NCI-H526 treated with DMSO at 0.1 percent for 48 hours (cell line): ENCODE measurements around the gene MID2.
"Not testable (repeated sequence)": the region's sequence is repeated elsewhere in the genome, so short reads cannot be mapped to it uniquely, and the experiment has no call there.

Source experiments
- DNase-seq: peaks from one replicate; lab custom pipeline; 2025; lab: John Stamatoyannopoulos, UW

Gene MID2, protein sequence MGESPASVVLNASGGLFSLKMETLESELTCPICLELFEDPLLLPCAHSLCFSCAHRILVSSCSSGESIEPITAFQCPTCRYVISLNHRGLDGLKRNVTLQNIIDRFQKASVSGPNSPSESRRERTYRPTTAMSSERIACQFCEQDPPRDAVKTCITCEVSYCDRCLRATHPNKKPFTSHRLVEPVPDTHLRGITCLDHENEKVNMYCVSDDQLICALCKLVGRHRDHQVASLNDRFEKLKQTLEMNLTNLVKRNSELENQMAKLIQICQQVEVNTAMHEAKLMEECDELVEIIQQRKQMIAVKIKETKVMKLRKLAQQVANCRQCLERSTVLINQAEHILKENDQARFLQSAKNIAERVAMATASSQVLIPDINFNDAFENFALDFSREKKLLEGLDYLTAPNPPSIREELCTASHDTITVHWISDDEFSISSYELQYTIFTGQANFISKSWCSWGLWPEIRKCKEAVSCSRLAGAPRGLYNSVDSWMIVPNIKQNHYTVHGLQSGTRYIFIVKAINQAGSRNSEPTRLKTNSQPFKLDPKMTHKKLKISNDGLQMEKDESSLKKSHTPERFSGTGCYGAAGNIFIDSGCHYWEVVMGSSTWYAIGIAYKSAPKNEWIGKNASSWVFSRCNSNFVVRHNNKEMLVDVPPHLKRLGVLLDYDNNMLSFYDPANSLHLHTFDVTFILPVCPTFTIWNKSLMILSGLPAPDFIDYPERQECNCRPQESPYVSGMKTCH

DNA sequence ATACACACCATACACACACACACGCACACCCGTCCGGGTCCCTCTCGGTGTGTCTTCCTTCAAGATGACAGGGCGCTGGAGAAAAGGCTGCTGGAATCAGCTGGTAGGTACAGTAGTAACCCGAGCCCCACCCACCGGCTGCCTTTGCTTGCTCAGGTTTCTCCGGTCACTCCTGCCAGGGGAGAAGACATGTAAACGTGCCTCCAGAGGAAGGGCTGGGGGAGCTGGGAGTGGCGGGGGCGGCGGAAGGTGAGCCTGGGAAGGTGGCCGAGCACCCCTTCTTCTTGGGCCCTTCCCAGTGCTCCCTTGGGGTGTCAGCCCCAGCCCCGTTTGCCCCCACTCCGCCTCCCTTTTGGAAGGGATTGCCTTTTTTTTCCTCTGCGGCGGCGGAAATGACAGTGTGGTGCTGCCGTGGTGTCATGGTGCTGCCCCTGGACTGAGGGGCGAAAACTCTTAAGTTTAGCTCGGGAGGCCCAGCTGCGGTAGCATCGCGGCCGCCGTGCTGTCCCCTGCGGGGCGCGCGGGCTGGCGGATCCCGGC is at the start of gene MID2:
Gene MID2, plus strand, starts transcription at position 169 of the 540 bp plus-strand sequence. CDS start 561 bp downstream, outside the sequence.
- peak; percentile 17 for DNase-seq

DNA sequence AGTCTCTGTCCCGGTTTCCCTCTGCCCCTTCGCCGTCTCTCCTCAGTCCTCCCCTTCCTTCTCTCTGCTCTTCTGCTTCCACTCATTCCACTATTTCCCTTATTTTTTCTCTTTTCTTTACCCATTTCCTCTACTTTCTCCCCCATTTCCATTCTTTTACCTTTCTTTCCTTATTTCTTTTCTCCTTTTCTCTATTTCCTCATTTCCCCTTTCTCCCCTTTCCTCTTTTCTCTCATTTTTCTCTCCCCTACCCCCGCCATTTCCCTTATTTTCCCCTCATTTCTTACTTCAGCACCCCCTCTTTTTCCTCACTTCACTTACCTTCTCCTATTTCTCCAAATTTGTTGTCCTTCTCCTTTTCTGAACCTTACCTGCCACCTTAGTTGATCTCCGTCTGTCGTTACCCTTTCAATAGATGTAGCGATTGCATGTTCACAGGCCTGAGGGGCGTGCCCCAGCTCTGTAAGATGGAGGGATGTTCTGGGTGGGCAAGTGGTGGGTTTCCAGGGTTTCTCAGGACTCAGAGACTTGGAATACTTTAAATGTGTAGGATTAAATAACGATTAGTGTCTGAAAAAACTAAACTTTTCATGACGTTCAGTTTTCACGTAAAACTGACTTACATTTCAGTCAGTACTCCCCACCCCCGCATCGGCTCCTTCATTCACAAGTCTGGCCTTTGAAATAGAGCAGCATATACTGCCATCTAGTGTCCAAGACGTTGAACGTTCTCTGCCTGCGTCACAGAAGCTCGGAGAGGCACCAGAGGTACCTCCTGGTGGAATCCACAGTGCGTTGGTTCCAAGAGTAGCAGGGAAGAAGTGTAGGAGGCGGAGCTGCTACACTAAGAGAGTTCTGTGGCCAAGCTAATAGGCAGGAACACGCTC is 48.8 kb upstream of the MID2 start:
- peak; percentile 72 for DNase-seq

DNA sequence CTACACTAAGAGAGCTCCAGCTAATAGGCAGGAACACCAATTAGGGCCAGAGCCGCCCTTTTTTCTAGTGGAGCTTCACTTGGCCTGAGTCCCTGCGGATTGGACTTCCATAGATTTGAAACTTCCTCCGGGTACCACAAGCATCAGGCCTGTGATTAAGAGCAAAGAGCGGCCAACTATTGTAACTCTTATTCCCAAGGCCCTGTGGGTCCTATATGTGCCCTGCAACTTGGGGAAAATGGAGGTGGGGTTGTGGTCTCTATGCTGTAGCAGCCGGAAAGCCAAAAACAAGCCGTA is 48.2 kb upstream of the MID2 start, which contains the start of gene NCBP2L:
Gene NCBP2L, plus strand, starts transcription at position 198 of the 297 bp plus-strand sequence. CDS start 16,488 bp downstream, outside the sequence.
- DNase-seq = no peak

DNA sequence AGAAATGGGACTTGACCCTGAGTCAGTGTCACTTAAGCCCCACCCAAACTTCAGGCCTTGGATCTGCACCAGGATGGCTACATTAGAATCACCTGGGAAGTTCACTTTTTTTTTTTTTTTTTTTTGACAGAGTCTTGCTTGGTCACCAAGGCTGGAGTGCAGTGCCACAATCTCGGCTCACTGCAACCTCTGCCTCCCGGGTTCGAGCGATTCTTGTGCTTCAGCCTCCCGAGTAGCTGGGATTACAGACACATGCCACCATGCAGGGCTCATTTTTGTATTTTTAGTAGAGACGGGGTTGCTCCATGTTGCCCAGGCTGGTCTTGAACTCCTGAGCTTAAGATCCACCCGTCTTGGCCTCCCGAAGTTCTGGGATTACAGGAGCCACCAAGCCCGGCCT is 45.1 kb upstream of the MID2 start:
- no peak for DNase-seq

DNA sequence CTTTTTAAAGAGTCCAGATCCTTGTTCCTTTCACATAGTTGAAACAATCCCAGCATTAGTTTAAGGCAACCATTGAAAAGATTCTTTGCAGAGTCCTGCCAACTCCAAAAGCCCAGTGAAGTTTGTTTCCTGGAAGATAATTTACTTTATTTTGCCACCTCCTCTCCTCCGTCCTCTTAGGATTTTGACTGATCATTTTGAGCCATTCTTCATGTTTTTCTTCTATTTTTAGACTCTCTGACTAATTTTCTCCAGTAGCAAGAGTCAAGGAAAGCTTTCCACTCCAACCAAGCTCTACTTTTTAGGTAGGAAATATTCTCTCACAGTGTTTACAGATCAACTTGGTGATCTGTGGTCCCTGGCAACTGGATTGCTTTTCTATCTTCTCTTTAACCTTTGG is 37.8 kb upstream of the MID2 start:
- no peak for DNase-seq

DNA sequence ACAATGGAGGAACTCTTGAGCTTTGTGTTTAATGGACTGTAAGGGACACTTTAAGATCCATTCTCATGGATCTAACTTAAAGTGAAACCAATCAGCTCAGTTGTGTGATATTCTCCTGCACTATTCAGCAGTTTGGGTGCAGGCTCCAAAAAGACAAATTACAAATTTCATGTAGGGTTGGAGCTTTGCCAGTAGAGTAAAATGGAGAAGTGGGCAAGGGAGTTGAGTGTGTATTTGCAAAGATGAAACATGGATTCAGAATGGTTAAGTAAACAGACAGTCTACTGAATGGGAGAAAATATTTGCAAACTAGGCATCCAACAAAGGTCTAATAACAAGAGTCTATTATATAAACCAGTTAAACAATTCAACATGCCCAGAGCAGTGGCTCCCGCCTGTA is 21.2 kb upstream of the MID2 start:
- DNase-seq = peak; percentile 11

DNA sequence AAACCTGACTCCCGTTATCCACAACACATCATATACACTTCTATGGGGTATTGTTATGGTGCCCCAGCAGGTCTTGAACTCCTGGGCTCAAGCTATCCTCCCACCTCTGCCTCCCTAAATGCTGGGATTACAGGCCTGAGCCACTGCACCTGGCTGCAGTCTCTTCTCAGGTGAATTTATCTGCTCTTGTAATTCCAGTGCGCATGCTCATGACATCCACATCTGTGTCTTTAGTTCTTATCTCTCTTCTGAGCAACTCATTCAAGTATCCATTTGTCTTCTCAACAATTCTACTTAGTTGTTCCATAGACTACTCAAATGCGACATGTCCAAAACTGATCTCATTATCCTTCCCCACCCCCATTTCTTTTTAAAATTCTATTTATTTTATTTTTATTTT is 20.5 kb upstream of the MID2 start:
- no peak for DNase-seq

DNA sequence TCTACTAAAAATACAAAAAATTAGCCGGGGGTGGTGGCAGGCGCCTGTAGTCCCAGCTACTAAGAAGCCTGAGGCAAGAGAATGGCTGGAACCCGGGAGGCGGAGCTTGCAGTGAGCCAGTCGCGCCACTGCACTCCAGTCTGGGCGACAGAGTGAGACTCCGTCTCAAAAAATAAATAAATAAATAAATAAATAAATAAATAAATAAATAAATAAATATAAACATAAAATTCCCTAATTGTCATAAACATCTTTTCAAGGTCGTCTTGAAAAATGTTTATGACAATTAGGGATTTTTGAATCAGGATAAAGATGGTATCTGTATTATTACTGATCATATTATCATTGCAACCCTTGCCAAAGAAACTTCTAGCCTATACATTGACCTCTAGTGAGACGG is 15.6 kb upstream of the MID2 start:
- not testable (repeated sequence) for DNase-seq

DNA sequence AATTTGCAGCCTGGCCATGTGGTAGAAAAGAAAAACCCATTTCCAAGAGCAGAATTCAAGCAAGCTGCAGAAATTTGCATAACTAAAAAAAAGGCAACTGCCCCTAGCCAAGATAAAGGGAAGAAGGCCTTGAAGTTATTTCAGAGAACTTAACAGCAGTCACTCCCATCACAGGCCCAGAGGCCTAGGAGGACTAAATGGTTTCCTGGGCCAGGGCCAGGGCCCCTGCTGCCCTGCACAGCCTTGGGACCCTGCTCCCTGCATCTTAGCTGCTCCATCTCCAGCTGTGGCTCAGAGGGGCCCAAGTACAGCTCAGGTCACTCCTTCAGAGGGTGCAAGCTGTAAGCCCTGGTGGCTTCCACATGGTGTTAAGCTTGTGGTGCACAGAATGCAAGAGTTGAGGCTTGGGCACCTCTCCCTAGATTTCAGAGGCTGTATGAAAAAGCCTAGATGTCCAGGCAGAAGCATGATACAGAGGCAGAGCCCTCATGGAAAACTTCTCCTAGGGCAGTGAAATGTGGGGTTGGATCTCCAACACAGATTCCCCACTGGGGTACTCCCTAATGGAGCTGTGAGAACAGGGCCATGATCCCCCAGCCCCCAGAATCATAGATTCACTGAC is 6.7 kb upstream of the MID2 start:
- no peak for DNase-seq

DNA sequence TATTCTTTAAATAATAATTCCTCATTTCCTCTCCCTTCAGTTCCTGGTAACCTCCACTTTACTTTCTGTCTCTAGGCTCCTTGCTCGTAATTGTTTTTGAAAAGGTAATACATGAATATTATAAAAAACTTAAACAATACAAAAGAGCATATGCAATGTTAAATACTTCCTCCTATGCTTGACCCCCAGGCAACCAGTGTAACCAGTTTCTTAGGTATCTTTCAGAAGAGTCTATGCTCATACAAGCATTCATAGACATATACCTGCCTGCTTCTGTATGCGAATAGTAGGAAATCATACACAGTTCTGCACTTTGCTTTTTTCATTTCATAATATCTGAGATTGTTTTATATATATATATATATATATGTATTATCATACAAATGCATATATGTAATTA is 2.6 kb upstream of the MID2 start:
- DNase-seq = no peak

DNA sequence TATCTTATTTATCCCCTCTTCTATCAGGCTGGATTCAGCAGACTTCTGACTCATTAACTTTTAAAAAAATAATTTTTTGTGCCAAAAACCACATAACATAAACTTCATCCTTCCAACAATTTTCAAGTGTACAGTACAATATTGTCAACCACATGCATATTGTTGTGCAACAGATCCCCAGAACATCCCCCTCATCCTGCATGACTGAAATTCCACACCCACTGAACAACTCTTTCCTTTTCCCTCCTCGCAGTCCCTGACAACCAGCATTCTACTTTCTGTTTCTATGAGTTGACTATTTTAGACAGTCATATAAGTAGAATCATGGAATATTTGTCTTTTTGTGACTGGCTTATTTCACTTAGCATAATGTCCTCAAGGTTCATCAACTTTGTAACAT is 2.2 kb upstream of the MID2 start:
- no peak for DNase-seq

DNA sequence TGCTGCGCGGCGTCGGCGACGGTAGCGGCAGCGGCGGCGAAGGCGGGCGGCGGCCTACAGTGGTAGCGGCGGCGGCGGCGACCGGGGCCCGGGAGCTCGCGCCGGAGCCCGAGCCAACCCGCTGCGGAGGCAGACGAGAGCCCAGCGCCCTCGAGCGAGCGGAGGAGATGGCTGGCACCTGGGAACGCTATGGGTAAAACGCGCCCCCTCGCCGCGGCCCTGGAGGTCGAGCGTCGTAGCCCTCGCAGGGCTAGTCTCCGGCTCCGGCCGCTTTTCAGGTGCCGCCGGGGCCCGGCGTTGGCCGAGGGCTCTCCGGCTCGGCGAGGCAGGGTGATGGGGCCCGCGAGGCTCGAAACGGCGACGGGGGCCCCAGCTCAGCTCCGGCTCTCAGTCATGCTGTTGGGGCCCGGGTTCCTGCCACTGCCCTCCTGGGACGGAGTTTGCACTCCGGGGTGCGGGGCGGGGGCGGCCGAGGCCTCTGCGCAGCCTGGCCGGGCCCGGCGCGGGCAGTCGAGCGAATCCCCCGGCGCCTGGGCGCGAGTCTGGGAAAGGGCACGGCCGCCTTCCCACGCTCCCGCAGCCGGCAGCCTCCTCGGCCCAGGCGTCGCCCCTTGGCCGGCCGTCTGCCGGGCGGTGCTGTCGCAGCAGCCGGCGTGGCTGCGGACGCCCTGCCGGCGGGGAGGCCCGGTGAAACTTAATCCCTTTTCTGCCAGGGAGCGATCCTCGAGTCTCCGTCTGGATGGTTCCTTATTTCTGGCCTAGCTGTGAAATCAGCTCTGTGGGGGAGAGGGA is 768 bp downstream of the MID2 start:
- peak; percentile 57 for DNase-seq

DNA sequence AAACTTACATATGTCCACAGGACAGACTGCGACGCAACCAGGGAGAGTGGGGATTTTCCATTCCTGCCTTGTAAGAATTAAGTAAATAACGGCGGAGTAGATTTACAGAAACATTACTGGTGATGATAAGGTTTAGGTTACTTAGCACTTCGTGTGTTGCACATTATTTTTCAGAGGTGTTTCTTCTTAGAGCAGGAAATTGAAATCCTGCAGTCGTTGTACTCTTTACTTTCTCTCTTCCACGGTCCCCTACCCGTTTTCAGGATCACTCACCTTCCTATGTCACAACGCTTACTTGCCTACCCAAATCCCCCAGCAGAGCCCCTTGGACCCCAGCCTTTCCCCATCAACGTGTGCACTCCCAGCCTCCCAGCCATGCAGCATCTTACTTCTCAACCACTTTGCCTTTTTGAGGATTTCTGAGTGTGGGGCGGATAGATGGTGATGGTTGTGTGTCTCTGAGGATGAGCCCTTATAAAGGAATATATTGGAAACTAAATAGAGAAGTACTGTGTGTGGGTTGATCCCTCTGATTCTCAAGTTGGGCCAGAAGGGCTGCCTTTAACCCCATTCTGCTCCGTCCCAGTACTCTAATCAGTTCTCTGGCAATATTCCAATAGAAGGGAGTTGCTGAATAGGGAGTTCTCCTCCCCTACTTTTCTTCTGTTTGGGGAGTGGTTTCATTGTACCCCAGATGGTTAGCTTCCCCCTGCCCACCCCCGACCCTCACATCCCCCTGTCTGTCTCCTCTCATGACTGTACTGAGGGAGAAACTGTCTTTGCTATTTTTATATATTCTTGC is 1.6 kb downstream of the MID2 start:
- no peak for DNase-seq

DNA sequence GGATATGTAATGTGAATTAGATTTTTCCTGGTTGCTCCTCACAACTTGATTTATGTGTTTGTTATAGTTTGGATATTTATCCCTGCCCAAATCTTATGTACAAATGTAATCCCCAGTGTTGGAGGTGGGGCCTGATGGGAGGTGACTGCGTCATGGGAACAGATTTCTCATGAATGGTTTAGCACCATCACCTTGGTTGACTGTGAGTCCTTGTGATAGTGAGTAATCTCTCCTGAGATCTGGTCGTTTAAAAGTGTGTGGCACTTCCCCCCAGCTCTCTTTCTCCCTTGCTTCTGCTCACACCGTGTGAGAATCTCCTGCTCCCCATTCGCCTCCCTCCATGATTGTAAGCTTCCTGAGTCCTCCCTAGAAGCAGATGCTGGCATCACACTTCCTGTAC is 2.2 kb downstream of the MID2 start:
- no peak for DNase-seq

DNA sequence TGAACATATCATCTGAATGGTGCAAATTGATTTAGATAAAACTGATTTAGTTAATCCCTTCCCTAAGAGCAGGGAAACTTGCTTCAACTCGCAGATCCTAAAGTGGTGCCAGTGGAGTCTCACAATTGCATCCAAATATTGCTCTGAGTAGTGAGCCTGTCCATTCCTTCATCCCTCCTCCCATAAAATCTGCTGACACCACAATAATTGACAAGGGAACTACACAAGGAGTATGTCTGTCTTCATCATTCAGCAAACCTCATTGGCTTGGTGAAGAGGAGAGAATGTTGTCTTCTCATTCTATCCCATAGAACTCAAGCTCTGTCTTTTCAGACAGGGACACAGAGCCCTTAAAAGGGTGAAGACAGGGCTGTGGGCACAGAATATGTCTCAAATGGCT is 4.2 kb downstream of the MID2 start:
- DNase-seq = no peak

DNA sequence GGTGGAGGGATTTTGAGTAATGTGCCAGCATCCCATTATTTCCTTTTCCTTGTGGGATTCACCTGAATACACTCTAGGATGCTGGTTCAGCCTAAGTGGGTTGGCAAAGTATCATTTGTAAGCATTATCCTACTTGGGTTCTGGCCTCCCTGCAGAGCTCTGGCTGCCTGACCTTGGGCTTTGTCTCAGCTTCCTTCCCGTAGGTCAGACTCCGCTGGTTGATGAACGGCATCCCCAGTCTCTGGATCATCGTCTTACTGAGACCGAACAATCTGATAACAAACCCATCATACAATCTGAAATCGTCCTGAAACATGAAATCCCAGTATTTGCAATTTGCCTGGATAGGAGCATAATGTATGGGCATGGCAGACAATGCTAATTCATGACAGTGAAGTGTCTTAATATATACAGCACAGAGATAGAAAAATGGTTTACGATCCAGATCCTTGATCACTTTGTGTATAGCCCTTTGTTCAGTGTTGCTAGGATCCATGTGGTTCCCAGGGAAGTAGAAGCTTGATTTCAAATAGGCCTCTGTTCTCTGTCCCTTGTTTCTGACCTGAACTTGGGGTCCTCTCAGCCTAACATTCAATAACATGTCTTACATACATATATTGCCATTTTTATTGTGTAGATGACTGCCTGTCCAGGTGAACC is 5.5 kb downstream of the MID2 start:
- no peak for DNase-seq

DNA sequence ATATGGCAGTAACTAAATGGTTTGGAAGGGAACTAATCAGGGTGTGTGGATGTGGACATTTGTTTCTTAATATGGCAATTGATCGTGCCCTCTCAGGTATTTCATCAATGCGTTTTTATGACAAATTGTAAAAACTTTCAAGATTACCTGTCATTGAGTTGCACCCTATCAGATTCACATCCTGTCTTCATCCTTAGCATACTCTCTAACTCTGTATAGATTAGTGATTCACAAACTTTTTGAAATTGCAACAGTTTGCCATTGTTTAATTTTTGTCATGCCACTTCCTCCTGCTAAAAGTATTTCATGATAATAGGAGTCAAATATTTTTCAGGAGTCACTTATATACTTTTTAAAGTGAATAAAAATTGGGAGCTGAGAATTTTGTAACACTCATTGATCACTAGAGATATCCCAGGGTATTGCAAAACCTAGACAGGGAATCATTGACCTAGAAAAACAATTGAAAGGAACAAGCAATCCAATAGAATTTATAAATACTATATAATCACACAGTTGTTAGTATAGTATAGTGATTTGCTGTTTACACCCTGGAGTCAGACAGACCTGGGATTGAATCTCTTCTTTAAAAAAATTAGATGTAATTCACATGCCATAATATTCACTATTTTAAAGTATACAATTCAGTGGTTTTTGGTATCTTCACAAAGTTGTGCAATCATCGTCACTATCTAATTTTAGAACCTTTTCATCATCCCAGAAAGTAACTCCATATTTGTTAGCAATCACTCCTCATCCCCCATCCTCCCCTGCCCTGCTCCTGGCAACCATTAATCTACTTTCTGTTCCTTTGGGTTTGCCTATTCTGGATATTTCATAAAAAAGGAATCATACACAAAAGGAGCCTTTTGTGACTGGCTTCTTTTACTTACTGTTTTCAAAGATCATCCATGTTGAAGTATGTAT is 8.9 kb downstream of the MID2 start:
- DNase-seq = no peak

DNA sequence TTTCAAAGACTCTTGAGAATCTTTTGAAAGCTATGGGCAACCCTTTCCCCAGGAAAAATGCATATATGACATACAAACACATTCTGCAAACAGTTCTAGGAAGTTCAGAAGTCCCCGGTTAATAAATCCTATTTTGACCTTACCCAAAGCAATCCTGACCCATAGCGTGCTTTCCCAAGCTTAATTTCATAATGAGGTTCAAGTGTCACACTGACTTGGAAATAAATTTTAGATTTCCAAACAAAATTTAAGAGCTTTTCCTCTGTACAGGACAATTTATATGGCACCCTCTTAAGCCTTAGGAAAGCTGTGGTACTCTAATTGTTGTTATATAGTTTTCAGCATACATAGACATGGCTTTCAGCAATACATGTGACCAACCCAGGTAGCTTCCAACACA is 11.3 kb downstream of the MID2 start:
- DNase-seq = no peak
